Mucosa of descending colon (tissue), 3 donors: ENCODE data around the gene FN1. TPM values are rescaled to one million over a fixed set of nuclear protein-coding genes. Genes with fewer than 3 reads are reported as not detected.

Source experiments
- ATAC-seq: fragments of 200-7000 bp; cut with Tn5 transposase; one replicate; pipeline ENCODE4 v1.9.1; 2020; ENCODE audit warnings: mild to moderate bottlenecking, moderate library complexity
- DNase-seq, 3 donors: peaks; one replicate each; pipeline ENCODE4 v3.0.0-alpha.2; 2020
- H3K36me3 ChIP-seq: fragments of 200-600 bp; one replicate; pipeline ENCODE4 v1.8.0; 2021; ENCODE audit warnings: low read depth, mild to moderate bottlenecking
- H3K4me1 ChIP-seq: fragments of 200-600 bp; one replicate; pipeline ENCODE4 v1.8.0; 2021; ENCODE audit warnings: low read depth, mild to moderate bottlenecking
- H3K4me3 ChIP-seq: fragments of 200-600 bp; one replicate; pipeline ENCODE4 v1.8.0; 2021; ENCODE audit warnings: mild to moderate bottlenecking
- H3K9me3 ChIP-seq: fragments of 200-600 bp; one replicate; pipeline ENCODE4 v1.8.0; 2021; ENCODE audit warnings: mild to moderate bottlenecking
- CTCF ChIP-seq: fragments of 200-600 bp; IDR thresholded peaks from one replicate; pipeline ENCODE4 v1.8.0; 2022; ENCODE audit warnings: antibody characterized with exemption, mild to moderate bottlenecking
- intact Hi-C, 2 donors: fragments of 100-400 bp; cut with DNase I in 1 of 2; cut with micrococcal nuclease in 1 of 2; formaldehyde crosslinking; loops; one replicate each; pipeline versions ENCODE4 v1.11.0 to v1.11.1; 2022; cut with DNase I, micrococcal nuclease
- total RNA-seq, 3 donors: library from RNA; stranded (reverse); fragmentation: NEBNext Ultra II Directional in 2 of 3; extraction: Animal tissue kit (Norgen Biotek cat#: 25700) in 2 of 3; gene quantifications; one replicate each; pipeline versions ENCODE4 v1.2.1 to v1.2.4, GENCODE V29; 2021 to 2023
- donor health status: DM: no; HTN: no; CAD: no; lungs with moderate emphysema.
- donor health status: DM: no; HTN: no; CAD: no.
- donor health status: DM: no; HTN: yes; CAD: no.

FN1 gene
- total RNA-seq, 3 donors from 2014 or later, result 30.3 to 1,060 (median 208) TPM

GRCh38 chr2:215404348-215405012 is 31.4 kb downstream of the FN1 start:
- no peak for TF ChIP-seq CTCF
- ATAC-seq, result no peak
- intact Hi-C loops, result no loop called here
- H3K9me3 ChIP-seq, result no peaks in the 10 kb centered on the region
- H3K36me3 ChIP-seq, result no peaks in the 10 kb centered on the region
- DNase-seq, result no peak
- H3K4me3 ChIP-seq, result no peak overlapping the region
- no peaks in the 10 kb centered on the region for H3K4me1 ChIP-seq

GRCh38 chr2:215403441-215404347 is 32.2 kb downstream of the FN1 start:
- Histone ChIP-seq H3K4me3 (no peak overlapping the region), H3K9me3 (no peaks in the 10 kb centered on the region), H3K36me3 (no peaks in the 10 kb centered on the region), H3K4me1 (no peaks in the 10 kb centered on the region)
- no peak for TF ChIP-seq CTCF
- no peak for ATAC-seq
- no peak for DNase-seq
- intact Hi-C loops, result no loop called here

GRCh38 chr2:215401896-215402379 is 33.9 kb downstream of the FN1 start:
- ATAC-seq, result no peak
- H3K36me3 ChIP-seq, result no peaks in the 10 kb centered on the region
- intact Hi-C loops, result no loop called here

GRCh38 chr2:215399067-215399716 is 36.7 kb downstream of the FN1 start:
- H3K4me1 ChIP-seq, result no peaks in the 10 kb centered on the region
- DNase-seq, result no peak
- H3K9me3 ChIP-seq, result no peaks in the 10 kb centered on the region
- TF ChIP-seq CTCF, result no peak
- no peak overlapping the region for H3K4me3 ChIP-seq
- H3K36me3 ChIP-seq, result no peaks in the 10 kb centered on the region
- intact Hi-C loops, result no loop called here
- no peak for ATAC-seq

More at GRCh38 chr2:215401896-215402379, 33.9 kb downstream of the FN1 start:
- H3K4me3 ChIP-seq, result no peak overlapping the region
- DNase-seq, result no peak
- no peaks in the 10 kb centered on the region for H3K9me3 ChIP-seq
- no peak for TF ChIP-seq CTCF
- no peaks in the 10 kb centered on the region for H3K4me1 ChIP-seq

- DNase-seq (no peak), ATAC-seq (peak; percentile 31)
- no peak for TF ChIP-seq CTCF
- Histone ChIP-seq H3K36me3 (no peaks in the 10 kb centered on the region), H3K4me1 (no peaks in the 10 kb centered on the region), H3K4me3 (no peak overlapping the region), H3K9me3 (no peaks in the 10 kb centered on the region)
- intact Hi-C loops, result no loop called here
Measured at GRCh38 chr2:215397632-215398341, 38.1 kb downstream of the FN1 start.
